ENCODE data around the gene AMPH.

The AMPH gene

GRCh38 chr7:38504684-38505083 lies 126.5 kb downstream of the AMPH start:
- Histone ChIP-seq H3K4me3 (ENCODE audit: low read depth in 1 of 2, low read length in 1 of 2) (no peak overlapping the region), H3K36me3 (no peaks in the 10 kb centered on the region), H3K27me3 (peaks cover 4% of the 10 kb centered on the region), H3K27ac (no peak overlapping the region), H3K4me1 (ENCODE audit: control insufficient read depth in 1 of 2, insufficient read depth in 1 of 2, low read depth in 1 of 2, low read length in 1 of 2) (no peaks in the 10 kb centered on the region), H3K9me3 (no peaks in the 10 kb centered on the region)
- TF ChIP-seq CTCF (IDR thresholded peaks at IDR 0.05) = no peak

- H3K4me3 ChIP-seq (ENCODE audit: low read depth in 1 of 2, low read length in 1 of 2) = no peak overlapping the region
- H3K27me3 ChIP-seq = peaks cover 4% of the 10 kb centered on the region
- no peaks in the 10 kb centered on the region for H3K4me1 ChIP-seq (ENCODE audit: control insufficient read depth in 1 of 2, insufficient read depth in 1 of 2, low read depth in 1 of 2, low read length in 1 of 2)
- H3K9me3 ChIP-seq = no peaks in the 10 kb centered on the region
- H3K27ac ChIP-seq = no peak overlapping the region
- no peaks in the 10 kb centered on the region for H3K36me3 ChIP-seq
- TF ChIP-seq CTCF (IDR thresholded peaks at IDR 0.05) = no peak
Observed at GRCh38 chr7:38502848-38503247, 128.3 kb downstream of the AMPH start.

GRCh38 chr7:38502289-38502688 lies 128.9 kb downstream of the AMPH start:
- no peak for TF ChIP-seq CTCF (IDR thresholded peaks at IDR 0.05)
- Histone ChIP-seq H3K36me3 (no peaks in the 10 kb centered on the region), H3K27me3 (peaks cover 4% of the 10 kb centered on the region), H3K4me3 (ENCODE audit: low read depth in 1 of 2, low read length in 1 of 2) (no peak overlapping the region), H3K27ac (no peak overlapping the region), H3K9me3 (no peaks in the 10 kb centered on the region), H3K4me1 (ENCODE audit: control insufficient read depth in 1 of 2, insufficient read depth in 1 of 2, low read depth in 1 of 2, low read length in 1 of 2) (no peaks in the 10 kb centered on the region)

GRCh38 chr7:38492010-38492409 lies 139.2 kb downstream of the AMPH start:
- no peaks in the 10 kb centered on the region for H3K4me1 ChIP-seq (ENCODE audit: control insufficient read depth in 1 of 2, insufficient read depth in 1 of 2, low read depth in 1 of 2, low read length in 1 of 2)
- no peak overlapping the region for H3K27ac ChIP-seq
- H3K4me3 ChIP-seq (ENCODE audit: low read depth in 1 of 2, low read length in 1 of 2) = no peak overlapping the region
- peaks cover 10% of the 10 kb centered on the region for H3K27me3 ChIP-seq
- H3K36me3 ChIP-seq = no peaks in the 10 kb centered on the region
- no peaks in the 10 kb centered on the region for H3K9me3 ChIP-seq
- TF ChIP-seq CTCF (IDR thresholded peaks at IDR 0.05) = no peak

GRCh38 chr7:38482521-38482920 lies 148.7 kb downstream of the AMPH start:
- Histone ChIP-seq H3K4me3 (ENCODE audit: low read depth in 1 of 2, low read length in 1 of 2) (no peak overlapping the region), H3K27ac (no peak overlapping the region), H3K4me1 (ENCODE audit: control insufficient read depth in 1 of 2, insufficient read depth in 1 of 2, low read depth in 1 of 2, low read length in 1 of 2) (no peaks in the 10 kb centered on the region), H3K27me3 (no peaks in the 10 kb centered on the region), H3K36me3 (no peaks in the 10 kb centered on the region), H3K9me3 (no peaks in the 10 kb centered on the region)
- no peak for TF ChIP-seq CTCF (IDR thresholded peaks at IDR 0.05)

- no peak overlapping the region for H3K4me3 ChIP-seq (ENCODE audit: low read depth in 1 of 2, low read length in 1 of 2)
- no peak for TF ChIP-seq CTCF (IDR thresholded peaks at IDR 0.05)
- H3K27me3 ChIP-seq = no peaks in the 10 kb centered on the region
- H3K36me3 ChIP-seq = no peaks in the 10 kb centered on the region
- no peaks in the 10 kb centered on the region for H3K4me1 ChIP-seq (ENCODE audit: control insufficient read depth in 1 of 2, insufficient read depth in 1 of 2, low read depth in 1 of 2, low read length in 1 of 2)
- no peak overlapping the region for H3K27ac ChIP-seq
- H3K9me3 ChIP-seq = no peaks in the 10 kb centered on the region
Observed at GRCh38 chr7:38481401-38481800, 149.8 kb downstream of the AMPH start.

All from neutrophil (primary cell).